Measurements from ENCODE around the gene NANS.

Gene NANS

GRCh38 chr9:98078895-98079294 lies 22.4 kb downstream of the NANS start:
- TF ChIP-seq TARDBP (IDR thresholded peaks at IDR 0.05) = no peak
- no peak for TF ChIP-seq HDGF (IDR thresholded peaks at IDR 0.05; ENCODE audit: borderline replicate concordance)
- TF ChIP-seq NFRKB (IDR thresholded peaks at IDR 0.05) = no peak
- no peak for TF ChIP-seq PKNOX1 (IDR thresholded peaks at IDR 0.05)
- TF ChIP-seq ELF4 (IDR thresholded peaks at IDR 0.05) = no peak
- TF ChIP-seq LEF1 (IDR thresholded peaks at IDR 0.05; ENCODE audit: borderline replicate concordance) = no peak
- TF ChIP-seq ZNF384 (IDR thresholded peaks at IDR 0.05) = no peak
- TF ChIP-seq L3MBTL2 (conservative IDR thresholded peaks at IDR 0.05) = no peak
- CTCF ChIA-PET = interaction anchor here (0.6 kb wide), 1 partner anchor 30 kb away, joined by 3 read pairs; no protein-coding TSS in a partner anchor
- POLR2A ChIA-PET = no interaction called here
- DNase-seq (ENCODE audit: extremely low spot score) = no peak

- ChIA-PET POLR2A (no interaction called here), CTCF (no interaction called here)
- no peak for DNase-seq (ENCODE audit: extremely low spot score)
- TF ChIP-seq CTBP1 (IDR thresholded peaks at IDR 0.05; ENCODE audit: borderline replicate concordance) (no peak), HDGF (IDR thresholded peaks at IDR 0.05; ENCODE audit: borderline replicate concordance) (no peak), PKNOX1 (IDR thresholded peaks at IDR 0.05) (no peak), BHLHE40 (IDR thresholded peaks at IDR 0.05; ENCODE audit: borderline replicate concordance) (no peak)
These were observed 23.8 kb downstream of the NANS start for GRCh38 chr9:98080326-98080725.

GRCh38 chr9:98080780-98081179 lies 24.2 kb downstream of the NANS start:
- no peak for DNase-seq (ENCODE audit: extremely low spot score)
- ChIA-PET POLR2A (no interaction called here), CTCF (no interaction called here)
- TF ChIP-seq SUZ12 (IDR thresholded peaks at IDR 0.05) = no peak
- no peak for TF ChIP-seq L3MBTL2 (conservative IDR thresholded peaks at IDR 0.05)
- no peak for TF ChIP-seq ELF4 (IDR thresholded peaks at IDR 0.05)
- TF ChIP-seq NFRKB (IDR thresholded peaks at IDR 0.05) = no peak
- no peak for TF ChIP-seq FOXM1 (IDR thresholded peaks at IDR 0.05; ENCODE audit: borderline replicate concordance)
- TF ChIP-seq FOXK2 (IDR thresholded peaks at IDR 0.05) = no peak
- no peak for TF ChIP-seq TARDBP (IDR thresholded peaks at IDR 0.05)
- no peak for TF ChIP-seq HDGF (IDR thresholded peaks at IDR 0.05; ENCODE audit: borderline replicate concordance)
- no peak for TF ChIP-seq PKNOX1 (IDR thresholded peaks at IDR 0.05)
- no peak for TF ChIP-seq SP1 (IDR thresholded peaks at IDR 0.05)
- no peak for TF ChIP-seq CTBP1 (IDR thresholded peaks at IDR 0.05; ENCODE audit: borderline replicate concordance)
- no peak for TF ChIP-seq BHLHE40 (IDR thresholded peaks at IDR 0.05; ENCODE audit: borderline replicate concordance)
- no peak for TF ChIP-seq ZNF384 (IDR thresholded peaks at IDR 0.05)

- ChIA-PET POLR2A (no interaction called here), CTCF (no interaction called here)
- TF ChIP-seq FOXA1 (IDR thresholded peaks at IDR 0.05) = no peak
- TF ChIP-seq SP1 (IDR thresholded peaks at IDR 0.05) = no peak
- DNase-seq (ENCODE audit: extremely low spot score) = no peak
These were observed 25.1 kb downstream of the NANS start for GRCh38 chr9:98081477-98082219.

GRCh38 chr9:98083061-98083501 lies 26.5 kb downstream of the NANS start:
- DNase-seq (ENCODE audit: extremely low spot score) = no peak
- TF ChIP-seq FOXA1 (IDR thresholded peaks at IDR 0.05) (no peak), LEF1 (IDR thresholded peaks at IDR 0.05; ENCODE audit: borderline replicate concordance) (no peak), FOXK2 (IDR thresholded peaks at IDR 0.05) (no peak), L3MBTL2 (conservative IDR thresholded peaks at IDR 0.05) (no peak), HDGF (IDR thresholded peaks at IDR 0.05; ENCODE audit: borderline replicate concordance) (no peak), TARDBP (IDR thresholded peaks at IDR 0.05) (no peak), ELF4 (IDR thresholded peaks at IDR 0.05) (no peak), SUZ12 (IDR thresholded peaks at IDR 0.05) (no peak), CTBP1 (IDR thresholded peaks at IDR 0.05; ENCODE audit: borderline replicate concordance) (no peak)
- ChIA-PET CTCF (no interaction called here), POLR2A (no interaction called here)

- DNase-seq (ENCODE audit: extremely low spot score) = no peak
- CTCF ChIA-PET = interaction anchor here (1.9 kb wide), 1 partner anchor 10 kb away, joined by 6 read pairs; no protein-coding TSS in a partner anchor
- no peak for TF ChIP-seq ARNT (IDR thresholded peaks at IDR 0.05)
- no peak for TF ChIP-seq SP1 (IDR thresholded peaks at IDR 0.05)
- TF ChIP-seq FOXA1 (IDR thresholded peaks at IDR 0.05) = no peak
- no peak for TF ChIP-seq ELF4 (IDR thresholded peaks at IDR 0.05)
- TF ChIP-seq SUZ12 (IDR thresholded peaks at IDR 0.05) = no peak
- TF ChIP-seq PKNOX1 (IDR thresholded peaks at IDR 0.05) = no peak
- TF ChIP-seq ZNF384 (IDR thresholded peaks at IDR 0.05) = no peak
- TF ChIP-seq L3MBTL2 (conservative IDR thresholded peaks at IDR 0.05) = no peak
- TF ChIP-seq TARDBP (IDR thresholded peaks at IDR 0.05) = no peak
- no peak for TF ChIP-seq HDGF (IDR thresholded peaks at IDR 0.05; ENCODE audit: borderline replicate concordance)
- POLR2A ChIA-PET = no interaction called here
These were observed 27.1 kb downstream of the NANS start for GRCh38 chr9:98083566-98084183.

Measured in HEK293T (cell line).